DMS 273 (cell line): Measurements from ENCODE around the gene PDE5A.
A peak's percentile ranks its signal among the peaks of the same experiment; 100 is the strongest.

ENCODE experiments used
- DNase-seq: peaks from one replicate; lab custom pipeline; 2025; ENCODE audit not compliant: unreplicated experiment; lab: John Stamatoyannopoulos, UW

PDE5A gene

GRCh38 chr4:119587796-119588195 lies 40.8 kb downstream of the PDE5A start:
- DNase-seq = no peak

DNA sequence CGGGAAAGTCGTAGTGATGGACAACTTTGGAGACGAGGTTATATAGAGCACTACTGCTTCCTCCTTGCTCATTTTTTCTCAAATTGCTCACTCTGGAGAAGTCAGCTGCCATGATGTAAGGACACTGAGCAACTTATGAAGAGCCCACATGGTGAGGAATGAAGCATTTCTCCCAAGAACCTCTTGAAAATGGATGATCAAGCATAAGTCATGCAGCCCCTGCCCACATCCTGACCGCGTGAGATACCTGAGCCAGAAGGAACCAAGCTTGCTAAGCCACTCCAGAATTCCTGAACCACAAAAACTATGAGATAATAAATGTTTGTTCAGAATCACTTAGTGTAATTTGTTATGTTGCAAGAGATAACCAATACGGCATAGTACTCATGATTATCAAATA lies 42.8 kb downstream of the PDE5A start:
- no peak for DNase-seq

DNA sequence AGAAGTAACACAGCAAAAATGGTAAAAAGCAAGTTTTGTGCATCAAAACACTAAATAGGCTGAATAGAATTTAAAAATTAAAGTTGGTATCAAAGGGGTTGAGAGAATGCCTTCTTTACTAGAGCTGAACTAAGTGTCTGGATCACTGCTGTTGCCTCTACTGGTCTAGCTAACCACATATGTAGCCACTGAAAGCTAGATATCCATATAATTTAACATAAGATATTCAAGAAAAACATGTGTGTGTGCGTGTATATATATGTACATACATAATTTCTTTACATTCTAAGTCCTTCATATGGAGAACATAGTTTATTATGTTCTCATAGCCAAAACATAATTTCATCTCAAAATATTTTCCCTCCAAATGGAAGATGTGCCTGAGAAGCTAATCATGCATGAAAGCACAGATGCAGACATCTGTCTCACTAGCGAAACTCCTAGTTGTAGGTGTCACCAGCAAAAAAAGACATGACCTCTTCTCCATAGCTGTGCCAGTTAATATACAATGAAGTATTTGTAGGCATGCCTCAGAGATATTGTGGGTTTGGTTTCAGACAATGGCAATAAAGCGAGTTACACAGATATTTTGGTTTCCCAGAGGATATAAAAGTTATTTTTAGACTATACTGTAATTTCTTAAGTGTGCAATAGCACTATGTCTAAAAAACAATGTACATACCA lies 47.3 kb downstream of the PDE5A start:
- DNase-seq = no peak

- no peak for DNase-seq
Measured at GRCh38 chr4:119580293-119580692, 48.3 kb downstream of the PDE5A start.

DNA sequence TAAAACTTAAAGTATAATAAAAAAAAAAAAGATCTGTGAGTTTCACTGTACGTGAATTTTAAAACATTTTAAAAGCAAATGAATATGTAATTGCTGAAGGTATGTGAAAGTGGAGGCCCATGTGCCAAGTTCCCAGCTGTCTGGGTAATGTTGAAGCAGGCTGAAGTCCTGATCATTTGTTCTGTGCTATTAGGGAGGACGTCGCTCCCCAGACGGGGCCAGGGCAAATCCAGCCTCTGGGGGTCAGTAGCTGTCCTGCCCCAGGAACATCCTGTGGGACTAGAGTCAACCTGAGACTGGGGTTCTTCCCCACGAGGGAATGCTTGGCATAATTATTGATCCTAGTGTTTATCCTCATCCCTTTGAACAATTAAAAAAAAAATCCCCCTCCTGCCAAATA lies 48.8 kb downstream of the PDE5A start:
- no peak for DNase-seq

- DNase-seq = no peak
Measured at GRCh38 chr4:119570401-119570800, 58.2 kb downstream of the PDE5A start.

DNA sequence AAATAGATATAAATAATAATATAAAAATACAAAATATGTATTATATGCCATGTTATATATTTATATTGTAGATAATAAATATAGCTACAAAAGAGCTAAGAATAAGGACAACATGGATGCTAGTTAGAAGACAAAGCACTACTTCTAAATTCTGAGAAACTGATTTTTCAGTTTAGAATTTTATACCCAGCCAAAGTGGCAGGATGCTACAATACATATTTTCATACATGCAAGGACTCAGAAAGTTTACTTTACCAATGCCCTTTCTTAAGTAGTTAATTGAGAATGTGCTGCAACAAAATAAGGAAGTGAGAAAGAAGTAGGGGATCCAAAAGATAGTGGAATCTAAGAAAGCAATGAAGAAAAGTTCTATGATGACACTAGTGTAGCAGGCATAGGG lies 64.5 kb downstream of the PDE5A start:
- DNase-seq = no peak

- peak; percentile 49 for DNase-seq
Measured at GRCh38 chr4:119559044-119559647, 69.5 kb downstream of the PDE5A start.

- no peak for DNase-seq
Measured at GRCh38 chr4:119550857-119551532, 77.6 kb downstream of the PDE5A start.

GRCh38 chr4:119549639-119550038 lies 79.0 kb downstream of the PDE5A start:
- no peak for DNase-seq

- DNase-seq = no peak
Measured at GRCh38 chr4:119543779-119544178, 84.8 kb downstream of the PDE5A start.

- DNase-seq = no peak
Measured at GRCh38 chr4:119543187-119543586, 85.4 kb downstream of the PDE5A start.

- DNase-seq = no peak
Measured at GRCh38 chr4:119540249-119540648, 88.4 kb downstream of the PDE5A start.

DNA sequence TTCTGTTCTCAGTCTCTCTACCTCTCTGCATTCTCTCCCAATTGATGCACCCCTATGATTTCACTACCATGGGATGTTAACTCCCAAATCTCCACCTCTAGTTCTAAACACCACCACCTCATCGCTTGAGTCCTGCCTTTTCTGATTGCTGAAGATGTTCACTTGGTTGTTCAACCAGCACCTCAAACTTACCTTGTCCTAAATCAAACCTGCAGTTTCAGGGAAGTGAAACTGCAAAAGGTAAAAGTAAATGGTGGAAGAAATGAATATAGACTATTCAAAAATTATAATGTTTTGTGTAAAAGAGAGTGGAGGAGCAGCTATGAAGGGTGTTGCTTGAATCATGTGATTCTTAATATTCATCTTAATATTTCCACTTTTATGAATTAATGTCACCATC lies 91.0 kb downstream of the PDE5A start:
- DNase-seq = no peak

- no peak for DNase-seq
Measured at GRCh38 chr4:119536572-119537528, 91.8 kb downstream of the PDE5A start.

GRCh38 chr4:119532319-119532718 lies 96.3 kb downstream of the PDE5A start:
- no peak for DNase-seq

GRCh38 chr4:119529788-119530187 lies 98.8 kb downstream of the PDE5A start:
- DNase-seq = no peak

- DNase-seq = no peak
Measured at GRCh38 chr4:119526786-119527550, 101.6 kb downstream of the PDE5A start.

DNA sequence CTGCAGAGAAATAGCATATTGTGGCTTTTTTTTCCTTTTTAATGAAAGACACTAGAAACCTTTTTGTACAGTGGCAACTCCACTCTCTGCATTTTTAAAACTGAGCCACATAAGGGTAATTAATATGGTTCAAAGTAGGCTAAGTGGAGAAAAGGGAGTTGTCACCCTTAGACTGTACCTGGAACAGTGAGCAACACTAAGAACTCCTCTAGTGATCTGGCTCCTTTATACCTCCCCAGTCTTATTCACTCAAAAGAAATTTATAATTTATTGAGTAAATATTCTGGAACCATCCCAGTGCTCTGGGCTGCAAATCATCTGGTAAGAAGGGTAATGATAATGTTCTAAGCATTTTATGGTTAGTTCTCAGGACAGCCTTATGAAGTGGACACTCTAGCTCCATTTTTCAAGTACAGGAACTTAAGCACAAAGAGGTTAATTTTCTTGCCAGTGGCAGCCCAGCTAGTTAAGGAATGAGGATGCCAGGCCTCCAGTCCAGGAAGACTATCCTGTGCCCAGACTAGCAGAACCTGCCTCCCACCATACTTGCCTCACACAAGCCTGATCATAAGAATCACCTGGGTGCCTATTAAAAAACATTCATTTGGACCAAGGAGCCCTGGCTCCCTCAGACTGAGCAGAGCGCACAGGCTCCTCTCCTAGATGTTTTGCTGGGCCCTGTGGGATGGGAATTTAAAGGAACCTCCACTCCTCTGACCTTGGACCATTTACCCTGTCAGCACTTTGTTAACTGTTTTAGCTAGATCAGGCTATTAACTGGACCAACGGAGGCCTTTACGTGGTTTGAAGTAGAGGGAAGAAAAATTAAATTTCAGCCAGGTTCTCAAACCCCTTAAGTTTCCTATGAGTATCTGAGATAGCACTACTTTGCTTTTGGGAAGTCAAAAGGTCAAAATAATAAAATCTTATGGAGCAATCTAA lies 102.6 kb downstream of the PDE5A start:
- DNase-seq = no peak
